ENCODE results near the gene TASP1. TPM values are rescaled to one million over a fixed set of nuclear protein-coding genes. Genes with fewer than 3 reads are reported as not detected.

Gene TASP1
- total RNA-seq, 2 experiments from 2014 or later: 8.2 to 8.9 TPM

Other genes with a start within 250 kb of the TASP1 start
- gene ESF1, start 146.0 kb upstream of the TASP1 start, total RNA-seq: 10 to 100 TPM; 17.3 to 17.9 TPM
- gene NDUFAF5, start 146.1 kb upstream of the TASP1 start, total RNA-seq: 10 to 100 TPM; 23.8 to 28.3 TPM